ENCODE data around the gene SOWAHB. TPM values are rescaled to one million over a fixed set of nuclear protein-coding genes. Genes with fewer than 3 reads are reported as not detected.

Gene SOWAHB
- total RNA-seq = 15.0 and 21.1 TPM in 2 replicates

DNA sequence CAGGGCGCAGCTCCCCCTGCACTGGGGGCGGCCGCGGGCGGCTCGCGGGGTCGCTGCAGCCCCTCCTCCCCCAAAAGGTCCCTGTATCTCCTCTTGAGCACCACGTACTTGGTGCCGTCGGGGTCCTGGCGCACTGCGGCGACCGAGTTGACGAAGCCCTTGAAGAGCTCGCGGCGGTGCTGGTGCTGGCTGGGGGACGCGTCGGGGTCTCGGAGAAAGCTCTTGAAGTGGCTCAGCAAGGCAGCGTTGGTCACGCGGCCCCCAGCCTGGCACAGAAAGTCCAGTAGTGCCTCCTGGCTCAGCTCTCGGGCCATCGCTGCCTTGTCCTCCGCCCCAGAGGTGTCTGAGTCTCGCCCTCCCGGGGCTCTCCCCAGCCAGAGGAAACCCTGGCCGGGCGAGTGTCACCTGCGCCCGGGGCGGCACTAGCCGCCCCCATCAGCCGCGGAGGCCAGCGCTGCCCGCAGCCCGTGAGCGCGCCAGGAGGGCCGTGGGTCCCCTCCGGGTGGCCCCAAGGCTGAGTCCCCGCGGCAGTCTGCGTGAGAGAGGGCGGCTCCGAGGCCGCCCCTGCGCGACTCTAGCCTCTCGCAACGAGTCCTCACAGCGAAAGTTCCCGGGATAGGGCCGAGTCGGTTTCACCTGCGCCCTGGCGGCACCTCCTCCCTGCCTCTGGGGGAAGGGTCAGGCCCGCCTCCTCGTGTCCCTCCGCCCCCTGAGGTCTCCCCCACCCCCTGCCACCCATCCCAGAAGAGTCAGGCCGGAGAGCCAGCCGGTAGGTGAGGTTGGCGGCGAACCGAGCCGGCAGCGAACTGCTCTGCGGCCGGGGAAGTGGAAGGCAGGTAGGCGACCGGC lies at the start of gene SOWAHB:
SOWAHB (minus strand) TSS at position 609 of the 849 bp plus-strand sequence; CDS start at position 314, 295 bp downstream.
- TF ChIP-seq, protein P1, sequence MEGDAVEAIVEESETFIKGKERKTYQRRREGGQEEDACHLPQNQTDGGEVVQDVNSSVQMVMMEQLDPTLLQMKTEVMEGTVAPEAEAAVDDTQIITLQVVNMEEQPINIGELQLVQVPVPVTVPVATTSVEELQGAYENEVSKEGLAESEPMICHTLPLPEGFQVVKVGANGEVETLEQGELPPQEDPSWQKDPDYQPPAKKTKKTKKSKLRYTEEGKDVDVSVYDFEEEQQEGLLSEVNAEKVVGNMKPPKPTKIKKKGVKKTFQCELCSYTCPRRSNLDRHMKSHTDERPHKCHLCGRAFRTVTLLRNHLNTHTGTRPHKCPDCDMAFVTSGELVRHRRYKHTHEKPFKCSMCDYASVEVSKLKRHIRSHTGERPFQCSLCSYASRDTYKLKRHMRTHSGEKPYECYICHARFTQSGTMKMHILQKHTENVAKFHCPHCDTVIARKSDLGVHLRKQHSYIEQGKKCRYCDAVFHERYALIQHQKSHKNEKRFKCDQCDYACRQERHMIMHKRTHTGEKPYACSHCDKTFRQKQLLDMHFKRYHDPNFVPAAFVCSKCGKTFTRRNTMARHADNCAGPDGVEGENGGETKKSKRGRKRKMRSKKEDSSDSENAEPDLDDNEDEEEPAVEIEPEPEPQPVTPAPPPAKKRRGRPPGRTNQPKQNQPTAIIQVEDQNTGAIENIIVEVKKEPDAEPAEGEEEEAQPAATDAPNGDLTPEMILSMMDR (IDR thresholded peaks at IDR 0.05; ENCODE audit: insufficient read depth, low read length, severe bottlenecking) = no peak
- DNase-seq (ENCODE audit: low read depth) = peak; percentile 59
- H3K27me3 ChIP-seq (ENCODE audit: control insufficient read depth, insufficient read depth, low read length) = no peaks in the 10 kb centered on the region
- H3K36me3 ChIP-seq (ENCODE audit: control insufficient read depth, insufficient read depth, low read length) = no peaks in the 10 kb centered on the region
- no peak for FAIRE-seq
- H3K4me3 ChIP-seq (ENCODE audit: low read depth, low read length) = peak within 1 kb of the TSS; percentile 69

GRCh38 chr4:76947369-76947768 lies 49.4 kb upstream of the SOWAHB start:
- H3K4me3 ChIP-seq (ENCODE audit: low read depth, low read length) = no peak overlapping the region
- FAIRE-seq (no peak), DNase-seq (ENCODE audit: low read depth) (no peak)
- no peaks in the 10 kb centered on the region for H3K36me3 ChIP-seq (ENCODE audit: control insufficient read depth, insufficient read depth, low read length)
- TF ChIP-seq, protein P1 (IDR thresholded peaks at IDR 0.05; ENCODE audit: insufficient read depth, low read length, severe bottlenecking) = no peak
- no peaks in the 10 kb centered on the region for H3K27me3 ChIP-seq (ENCODE audit: control insufficient read depth, insufficient read depth, low read length)

DNA sequence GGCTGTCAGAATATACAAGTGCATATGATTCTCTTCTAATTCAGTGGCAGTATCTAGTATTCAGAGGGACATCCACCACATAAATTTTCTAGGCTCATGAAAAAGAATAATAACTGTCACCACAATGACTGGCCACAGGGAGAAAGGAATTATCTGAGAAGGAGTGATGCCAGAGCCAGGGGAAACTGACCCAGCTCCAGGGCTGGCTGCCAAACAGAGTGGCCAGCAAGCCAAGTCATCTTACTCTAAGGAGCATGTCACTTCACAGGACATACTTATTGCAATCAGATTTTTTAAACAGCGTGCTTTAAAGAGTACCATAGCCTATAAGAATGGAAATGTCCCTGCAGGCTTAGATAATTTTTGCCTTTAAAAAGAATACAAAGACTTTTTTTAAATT lies 45.8 kb upstream of the SOWAHB start:
- DNase-seq (ENCODE audit: low read depth) = no peak
- Histone ChIP-seq H3K27me3 (ENCODE audit: control insufficient read depth, insufficient read depth, low read length) (no peaks in the 10 kb centered on the region), H3K36me3 (ENCODE audit: control insufficient read depth, insufficient read depth, low read length) (no peaks in the 10 kb centered on the region), H3K4me3 (ENCODE audit: low read depth, low read length) (no peak overlapping the region)
- no peak for FAIRE-seq
- TF ChIP-seq, protein P1 (IDR thresholded peaks at IDR 0.05; ENCODE audit: insufficient read depth, low read length, severe bottlenecking) = no peak

DNA sequence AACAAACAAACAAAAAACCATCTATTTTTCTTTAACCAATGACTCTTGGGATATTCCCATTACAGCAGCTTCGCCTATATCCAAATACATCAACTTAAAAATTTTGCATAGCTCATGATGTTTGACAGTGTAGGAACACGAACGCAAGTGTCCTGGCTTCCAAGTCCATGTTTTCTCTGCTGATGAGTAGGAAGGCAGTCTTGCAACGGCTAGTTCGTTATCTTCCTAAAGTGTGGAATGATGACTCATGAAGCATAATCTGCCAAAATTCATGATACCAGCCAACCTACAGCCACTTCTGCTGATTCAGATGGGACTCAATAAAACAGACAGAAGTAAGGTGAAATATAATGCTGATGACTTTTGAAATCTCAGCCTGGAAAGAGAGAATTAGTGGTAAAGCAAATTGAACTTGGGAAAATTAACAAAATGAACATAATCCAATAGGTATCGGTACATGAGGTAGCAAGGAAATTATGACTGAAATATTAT lies 45.2 kb upstream of the SOWAHB start:
- DNase-seq (ENCODE audit: low read depth) (peak; percentile 84), FAIRE-seq (no peak)
- Histone ChIP-seq H3K36me3 (ENCODE audit: control insufficient read depth, insufficient read depth, low read length) (no peaks in the 10 kb centered on the region), H3K4me3 (ENCODE audit: low read depth, low read length) (no peak overlapping the region), H3K27me3 (ENCODE audit: control insufficient read depth, insufficient read depth, low read length) (no peaks in the 10 kb centered on the region)
- TF ChIP-seq, protein P1 (IDR thresholded peaks at IDR 0.05; ENCODE audit: insufficient read depth, low read length, severe bottlenecking) = no peak

- FAIRE-seq (no peak), DNase-seq (ENCODE audit: low read depth) (no peak)
- TF ChIP-seq, protein P1 (IDR thresholded peaks at IDR 0.05; ENCODE audit: insufficient read depth, low read length, severe bottlenecking) = no peak
- H3K36me3 ChIP-seq (ENCODE audit: control insufficient read depth, insufficient read depth, low read length) = no peaks in the 10 kb centered on the region
- H3K27me3 ChIP-seq (ENCODE audit: control insufficient read depth, insufficient read depth, low read length) = no peaks in the 10 kb centered on the region
- no peak overlapping the region for H3K4me3 ChIP-seq (ENCODE audit: low read depth, low read length)
Observed at GRCh38 chr4:76939184-76939583, 41.2 kb upstream of the SOWAHB start.

Measured in bronchial epithelial cell (primary cell).